ENCODE data around the gene MEF2D.

The MEF2D gene

DNA sequence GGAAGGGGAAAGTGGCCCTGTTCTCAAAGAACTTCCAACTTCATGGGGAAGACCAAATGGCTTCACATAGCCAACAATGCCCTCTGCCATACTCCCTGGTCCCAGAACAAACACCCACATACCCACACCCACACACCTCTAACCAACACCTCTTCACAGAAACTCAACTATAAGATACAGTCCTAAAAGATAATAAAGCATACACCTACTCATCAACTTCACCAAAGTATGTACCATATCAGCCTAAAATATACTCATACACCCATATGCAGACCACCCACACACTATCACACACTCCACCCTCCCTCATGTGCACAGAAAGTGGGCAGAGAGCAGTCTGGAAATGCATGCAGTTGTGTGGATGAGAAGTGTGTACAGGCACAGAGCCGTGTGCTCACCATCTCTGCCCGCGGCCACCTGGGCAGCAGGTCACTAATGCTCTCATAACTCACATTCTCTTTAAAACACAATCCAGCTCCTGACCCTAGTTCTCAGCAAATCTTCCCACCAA is 44.1 kb upstream of the MEF2D start:
- TF ChIP-seq, protein P1, sequence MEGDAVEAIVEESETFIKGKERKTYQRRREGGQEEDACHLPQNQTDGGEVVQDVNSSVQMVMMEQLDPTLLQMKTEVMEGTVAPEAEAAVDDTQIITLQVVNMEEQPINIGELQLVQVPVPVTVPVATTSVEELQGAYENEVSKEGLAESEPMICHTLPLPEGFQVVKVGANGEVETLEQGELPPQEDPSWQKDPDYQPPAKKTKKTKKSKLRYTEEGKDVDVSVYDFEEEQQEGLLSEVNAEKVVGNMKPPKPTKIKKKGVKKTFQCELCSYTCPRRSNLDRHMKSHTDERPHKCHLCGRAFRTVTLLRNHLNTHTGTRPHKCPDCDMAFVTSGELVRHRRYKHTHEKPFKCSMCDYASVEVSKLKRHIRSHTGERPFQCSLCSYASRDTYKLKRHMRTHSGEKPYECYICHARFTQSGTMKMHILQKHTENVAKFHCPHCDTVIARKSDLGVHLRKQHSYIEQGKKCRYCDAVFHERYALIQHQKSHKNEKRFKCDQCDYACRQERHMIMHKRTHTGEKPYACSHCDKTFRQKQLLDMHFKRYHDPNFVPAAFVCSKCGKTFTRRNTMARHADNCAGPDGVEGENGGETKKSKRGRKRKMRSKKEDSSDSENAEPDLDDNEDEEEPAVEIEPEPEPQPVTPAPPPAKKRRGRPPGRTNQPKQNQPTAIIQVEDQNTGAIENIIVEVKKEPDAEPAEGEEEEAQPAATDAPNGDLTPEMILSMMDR (IDR thresholded peaks at IDR 0.05; ENCODE audit: insufficient read depth, low read length), result no peak
- TF ChIP-seq GABPA (IDR thresholded peaks at IDR 0.05; ENCODE audit: low read depth), result no peak

DNA sequence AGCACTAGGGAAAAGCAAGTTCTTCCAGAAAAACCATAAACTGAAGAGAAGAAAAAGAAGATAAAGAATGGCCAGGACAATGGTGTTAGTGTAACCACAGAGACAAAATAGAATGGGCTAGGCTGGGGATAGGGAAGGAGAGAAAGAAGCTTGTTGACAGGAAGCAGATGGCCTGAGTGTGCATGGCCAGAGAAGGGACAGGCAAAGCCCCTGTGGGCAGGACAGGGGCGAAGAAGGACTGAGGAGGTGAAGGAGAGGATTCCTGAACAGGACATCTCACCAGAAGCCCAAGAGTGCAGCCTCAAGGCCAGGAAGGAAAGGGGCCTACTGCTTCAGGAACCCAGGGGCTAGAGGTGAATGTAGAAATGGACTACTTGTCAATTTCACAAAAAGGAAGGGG is 42.5 kb upstream of the MEF2D start:
- Histone ChIP-seq H3K4me3 (replicated peaks; ENCODE audit: insufficient read depth, low read length) (no peak overlapping the region), H3K27me3 (ENCODE audit: insufficient read depth, poor library complexity, severe bottlenecking) (no peaks in the 10 kb centered on the region), H3K27ac (replicated peaks) (no peak overlapping the region)
- TF ChIP-seq, protein P1 (IDR thresholded peaks at IDR 0.05; ENCODE audit: insufficient read depth, low read length), result no peak
- TF ChIP-seq SPI1 (IDR thresholded peaks at IDR 0.05; ENCODE audit: borderline replicate concordance, low read depth) (no peak), POLR2AphosphoS5 (IDR thresholded peaks at IDR 0.05; ENCODE audit: low read depth) (no peak), GABPA (IDR thresholded peaks at IDR 0.05; ENCODE audit: low read depth) (no peak)
- TF ChIP-seq, protein P2, sequence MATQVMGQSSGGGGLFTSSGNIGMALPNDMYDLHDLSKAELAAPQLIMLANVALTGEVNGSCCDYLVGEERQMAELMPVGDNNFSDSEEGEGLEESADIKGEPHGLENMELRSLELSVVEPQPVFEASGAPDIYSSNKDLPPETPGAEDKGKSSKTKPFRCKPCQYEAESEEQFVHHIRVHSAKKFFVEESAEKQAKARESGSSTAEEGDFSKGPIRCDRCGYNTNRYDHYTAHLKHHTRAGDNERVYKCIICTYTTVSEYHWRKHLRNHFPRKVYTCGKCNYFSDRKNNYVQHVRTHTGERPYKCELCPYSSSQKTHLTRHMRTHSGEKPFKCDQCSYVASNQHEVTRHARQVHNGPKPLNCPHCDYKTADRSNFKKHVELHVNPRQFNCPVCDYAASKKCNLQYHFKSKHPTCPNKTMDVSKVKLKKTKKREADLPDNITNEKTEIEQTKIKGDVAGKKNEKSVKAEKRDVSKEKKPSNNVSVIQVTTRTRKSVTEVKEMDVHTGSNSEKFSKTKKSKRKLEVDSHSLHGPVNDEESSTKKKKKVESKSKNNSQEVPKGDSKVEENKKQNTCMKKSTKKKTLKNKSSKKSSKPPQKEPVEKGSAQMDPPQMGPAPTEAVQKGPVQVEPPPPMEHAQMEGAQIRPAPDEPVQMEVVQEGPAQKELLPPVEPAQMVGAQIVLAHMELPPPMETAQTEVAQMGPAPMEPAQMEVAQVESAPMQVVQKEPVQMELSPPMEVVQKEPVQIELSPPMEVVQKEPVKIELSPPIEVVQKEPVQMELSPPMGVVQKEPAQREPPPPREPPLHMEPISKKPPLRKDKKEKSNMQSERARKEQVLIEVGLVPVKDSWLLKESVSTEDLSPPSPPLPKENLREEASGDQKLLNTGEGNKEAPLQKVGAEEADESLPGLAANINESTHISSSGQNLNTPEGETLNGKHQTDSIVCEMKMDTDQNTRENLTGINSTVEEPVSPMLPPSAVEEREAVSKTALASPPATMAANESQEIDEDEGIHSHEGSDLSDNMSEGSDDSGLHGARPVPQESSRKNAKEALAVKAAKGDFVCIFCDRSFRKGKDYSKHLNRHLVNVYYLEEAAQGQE (IDR thresholded peaks at IDR 0.05; ENCODE audit: insufficient replicate concordance, low read depth), result no peak
- DNase-seq (ENCODE audit: low read depth in 1 of 2, low spot score in 1 of 2), result no peak

More for the DNA sequence above, 44.1 kb upstream of the MEF2D start:
- no peaks in the 10 kb centered on the region for H3K27me3 ChIP-seq (ENCODE audit: insufficient read depth, poor library complexity, severe bottlenecking)
- H3K4me3 ChIP-seq (replicated peaks; ENCODE audit: insufficient read depth, low read length), result no peak overlapping the region
- no peak overlapping the region for H3K27ac ChIP-seq (replicated peaks)
- DNase-seq (ENCODE audit: low read depth in 1 of 2, low spot score in 1 of 2), result no peak

DNA sequence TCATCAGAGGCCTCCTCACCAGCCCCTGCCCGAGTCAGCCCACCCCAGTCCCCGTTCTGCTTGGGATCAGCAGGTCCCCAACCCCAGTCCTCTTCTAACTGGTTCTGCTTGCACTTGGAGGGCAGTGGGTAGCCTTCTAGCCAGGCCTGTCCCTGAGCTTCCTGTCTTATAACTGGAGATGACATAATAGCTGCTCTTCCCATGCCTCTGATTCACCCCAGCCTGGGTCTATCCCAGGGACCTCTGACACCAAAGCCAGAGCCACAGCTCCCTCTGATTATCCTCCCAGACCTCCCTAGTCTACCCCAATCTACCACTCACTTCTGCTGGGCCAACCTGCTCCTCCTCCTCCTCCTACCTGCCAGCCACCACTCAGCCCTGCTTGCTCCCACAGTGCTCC is 40.4 kb upstream of the MEF2D start:
- no peak for DNase-seq (ENCODE audit: low read depth in 1 of 2, low spot score in 1 of 2)
- no peak overlapping the region for H3K4me3 ChIP-seq (replicated peaks; ENCODE audit: insufficient read depth, low read length)
- TF ChIP-seq SPI1 (IDR thresholded peaks at IDR 0.05; ENCODE audit: borderline replicate concordance, low read depth) (no peak), GABPA (IDR thresholded peaks at IDR 0.05; ENCODE audit: low read depth) (no peak), POLR2AphosphoS5 (IDR thresholded peaks at IDR 0.05; ENCODE audit: low read depth) (no peak)
- TF ChIP-seq, protein P1 (IDR thresholded peaks at IDR 0.05; ENCODE audit: insufficient read depth, low read length), result no peak
- TF ChIP-seq, protein P2 (IDR thresholded peaks at IDR 0.05; ENCODE audit: insufficient replicate concordance, low read depth), result no peak
- H3K27me3 ChIP-seq (ENCODE audit: insufficient read depth, poor library complexity, severe bottlenecking), result no peaks in the 10 kb centered on the region
- no peak overlapping the region for H3K27ac ChIP-seq (replicated peaks)

DNA sequence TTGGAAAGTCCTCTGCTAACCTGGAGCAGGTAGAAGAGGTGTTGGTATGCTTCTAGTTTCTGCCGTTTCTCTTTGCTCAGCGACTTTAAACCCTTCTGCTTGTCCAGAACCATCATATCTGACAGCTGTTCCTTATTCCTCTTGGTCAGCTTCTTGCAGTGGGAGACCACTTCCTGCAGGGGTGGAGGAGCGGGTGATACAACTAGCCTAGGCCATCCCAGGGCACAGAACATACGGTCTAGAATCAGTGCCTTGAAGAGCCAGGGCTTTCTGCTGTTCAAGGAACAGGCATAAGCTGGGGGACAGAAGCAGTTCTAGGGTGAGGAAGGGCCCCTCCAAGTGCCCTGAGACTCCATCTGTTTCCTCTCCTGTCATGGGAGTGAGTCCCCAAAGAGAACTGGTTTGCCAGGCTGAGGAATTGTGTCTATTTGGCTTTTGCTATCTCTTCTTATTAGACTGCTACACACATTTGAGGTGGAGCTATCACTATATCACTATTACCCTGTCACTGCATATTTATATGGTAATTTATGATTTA is 39.3 kb upstream of the MEF2D start:
- TF ChIP-seq, protein P2 (IDR thresholded peaks at IDR 0.05; ENCODE audit: insufficient replicate concordance, low read depth), result no peak
- TF ChIP-seq SPI1 (IDR thresholded peaks at IDR 0.05; ENCODE audit: borderline replicate concordance, low read depth) (no peak), POLR2AphosphoS5 (IDR thresholded peaks at IDR 0.05; ENCODE audit: low read depth) (no peak), GABPA (IDR thresholded peaks at IDR 0.05; ENCODE audit: low read depth) (no peak)
- TF ChIP-seq, protein P1 (IDR thresholded peaks at IDR 0.05; ENCODE audit: insufficient read depth, low read length), result no peak
- no peaks in the 10 kb centered on the region for H3K27me3 ChIP-seq (ENCODE audit: insufficient read depth, poor library complexity, severe bottlenecking)
- no peak overlapping the region for H3K4me3 ChIP-seq (replicated peaks; ENCODE audit: insufficient read depth, low read length)

More for the DNA sequence above, 39.3 kb upstream of the MEF2D start:
- DNase-seq (ENCODE audit: low read depth in 1 of 2, low spot score in 1 of 2), result no peak
- H3K27ac ChIP-seq (replicated peaks), result no peak overlapping the region

Data from HL-60 (cell line).